Parietal lobe (tissue), 1 donor: ENCODE data around the gene VSIG4. TPM values are rescaled to one million over a fixed set of nuclear protein-coding genes. Genes with fewer than 3 reads are reported as not detected.

Experiments used
- total RNA-seq: library from RNA; depleted of rRNA; stranded (reverse); fragments of >200 nt; gene quantifications from one replicate; pipeline ENCODE4 v1.2.3, GENCODE V29; 2014

VSIG4 gene
- 14.7 TPM for total RNA-seq

GRCh38 chrX:66039944-66040343 is at the start of gene VSIG4:
Gene VSIG4 (minus strand): TSS chrX:66040080. CDS start chrX:66039998, 82 bp downstream.

Other genes starting within 250 kb of the VSIG4 start
- 4.7 TPM for gene HEPH, start 124.2 kb upstream of the VSIG4 start, total RNA-seq